A549 treated with CORT108297 at 1 μM for 4 hours (cell line): ENCODE measurements around the gene GINS1. TPM values are rescaled to one million over a fixed set of nuclear protein-coding genes. Genes with fewer than 3 reads are reported as not detected.

ENCODE experiments used
- total RNA-seq: library from RNA; stranded (reverse); fragments of 200-300 nt; extraction: Qiagen RNA extraction; gene quantifications from 5 replicates; pipeline ENCODE4 v1.2.3, GENCODE V29; 2022

GINS1 gene
- 27.5 to 33.7 TPM (median 32.5 TPM) in 5 replicates for total RNA-seq

DNA sequence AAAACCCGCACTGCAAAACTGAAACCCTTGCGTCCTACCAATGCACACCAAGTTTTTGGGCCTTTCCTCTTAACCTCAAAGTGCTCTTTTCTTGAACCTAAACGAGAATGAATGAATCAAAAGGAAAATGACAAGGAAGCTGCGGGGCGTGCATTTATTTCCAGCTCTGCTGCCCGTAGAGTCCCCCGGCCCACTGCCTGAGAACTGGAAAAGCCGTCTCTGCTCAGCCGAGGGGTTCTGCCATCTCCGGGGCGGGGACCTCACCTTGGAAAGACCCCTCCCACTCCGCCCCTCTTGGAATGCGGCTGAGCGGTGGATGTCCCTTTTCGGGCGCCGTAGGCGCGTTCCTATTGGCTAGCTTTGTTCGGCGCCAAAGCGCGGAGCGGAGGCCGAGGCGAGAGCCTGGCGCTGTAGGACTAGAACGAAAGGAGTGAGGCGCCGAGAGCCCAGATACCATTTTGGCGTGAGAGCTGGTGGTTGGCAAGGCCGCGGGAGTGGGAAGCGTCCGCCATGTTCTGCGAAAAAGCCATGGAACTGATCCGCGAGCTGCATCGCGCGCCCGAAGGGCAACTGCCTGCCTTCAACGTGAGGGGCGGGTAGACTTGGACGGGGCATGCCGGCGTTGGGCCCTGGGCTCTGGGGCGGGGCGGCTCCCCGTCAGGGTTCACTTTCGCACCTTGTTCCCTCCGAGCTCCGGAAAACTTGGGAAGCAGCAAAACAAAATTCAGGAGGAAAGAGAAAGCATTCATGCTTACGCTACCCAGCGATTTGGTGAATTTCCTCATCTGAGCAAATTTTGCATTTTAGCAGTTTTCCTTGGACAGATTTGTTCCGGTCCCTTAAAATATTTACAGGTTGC, at the start of gene GINS1:
Gene GINS1, plus strand, starts transcription at position 363 of the 859 bp plus-strand sequence. Its CDS starts 148 bp downstream, at position 511.

DNA sequence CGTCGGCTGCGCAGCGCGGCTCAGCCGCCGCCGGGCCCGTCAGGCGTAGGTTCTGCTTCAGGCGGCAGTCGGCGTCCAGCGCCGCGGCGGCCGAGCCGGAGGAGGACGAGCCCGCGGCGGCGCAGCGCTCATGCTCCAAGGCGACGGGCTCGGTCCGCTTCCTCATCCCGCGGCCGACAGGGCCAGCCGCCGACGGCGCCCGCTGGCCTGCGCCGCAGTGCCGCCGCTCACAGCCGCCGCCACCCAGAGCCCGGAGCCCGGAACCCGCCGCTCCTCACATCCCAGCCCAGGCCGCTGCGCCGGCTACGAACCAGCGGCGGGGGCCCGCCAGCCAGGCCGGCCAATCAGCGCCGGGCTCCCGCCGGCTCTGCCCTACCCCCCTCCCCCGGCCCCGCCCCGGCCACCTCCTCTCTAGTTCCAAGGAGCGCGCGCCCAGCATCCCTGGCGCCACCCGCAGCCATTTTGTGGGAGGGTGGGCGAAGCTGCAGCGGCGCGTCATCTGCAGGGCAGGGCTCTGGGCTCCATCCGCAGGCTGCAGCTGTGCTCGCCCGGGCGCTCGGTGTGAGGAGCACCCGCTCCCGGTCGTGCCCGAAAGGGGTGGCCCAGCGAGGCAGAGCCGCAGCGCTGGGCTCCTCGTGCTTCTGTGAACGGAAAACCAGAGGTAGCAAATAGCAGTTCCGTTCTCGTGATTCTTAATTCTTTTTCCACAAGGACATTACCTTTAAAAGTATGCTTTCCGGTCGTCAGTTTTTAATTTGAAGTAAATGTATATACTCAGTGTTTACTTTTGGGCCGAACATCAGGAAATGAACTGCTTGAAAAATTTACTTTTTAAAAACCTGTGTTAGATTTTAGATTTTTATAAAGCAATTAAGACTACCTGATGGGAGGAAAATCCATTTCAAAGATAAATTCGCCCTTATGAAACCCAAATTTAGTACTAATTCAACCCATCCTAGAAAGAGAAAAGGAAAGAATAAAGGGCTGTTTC, 16.6 kb upstream of the GINS1 start, which contains the start of gene ABHD12:
Gene ABHD12, minus strand, starts transcription at position 298 of the 991 bp plus-strand sequence. Its CDS starts 132 bp downstream, at position 166.

Other genes with a start within 250 kb of the GINS1 start
- gene ENTPD6, start 212.0 kb upstream of the GINS1 start, total RNA-seq = 101 to 132 TPM (median 122 TPM) in 5 replicates
- 142 to 191 TPM (median 177 TPM) in 5 replicates for gene PYGB, start 159.6 kb upstream of the GINS1 start, total RNA-seq
- gene ABHD12, start 16.8 kb upstream of the GINS1 start, total RNA-seq = 83.3 to 114 TPM (median 109 TPM) in 5 replicates
- gene NINL, start 177.9 kb downstream of the GINS1 start, total RNA-seq = 9.4 to 18.1 TPM (median 14.2 TPM) in 5 replicates
- gene NANP, start 216.3 kb downstream of the GINS1 start, total RNA-seq = 7.2 to 8.0 TPM (median 7.8 TPM) in 5 replicates